Progenitor cell of endocrine pancreas (in vitro differentiated cells): ENCODE measurements around the gene NUCB1. TPM values are rescaled to one million over a fixed set of nuclear protein-coding genes. Genes with fewer than 3 reads are reported as not detected.
"Not testable (repeated sequence)": the region's sequence is repeated elsewhere in the genome, so short reads cannot be mapped to it uniquely, and the experiment has no call there.

ENCODE experiments used
- DNase-seq: peaks from one replicate; pipeline ENCODE4 v3.0.0; 2021; ENCODE audit warnings: low spot score; ENCODE audit not compliant: unreplicated experiment
- H3K27ac Mint-ChIP-seq: 2 replicates; pipeline ENCODE4 v1.8.0; 2021; ENCODE audit warnings: mild to moderate bottlenecking, moderate library complexity, mixed read lengths
- H3K27me3 Mint-ChIP-seq: 2 replicates; pipeline ENCODE4 v1.8.0; 2021; ENCODE audit warnings: mixed read lengths
- H3K36me3 Mint-ChIP-seq: 2 replicates; pipeline ENCODE4 v1.8.0; 2022; ENCODE audit warnings: mixed read lengths; ENCODE audit not compliant: insufficient read depth
- H3K4me1 Mint-ChIP-seq: 2 replicates; pipeline ENCODE4 v1.8.0; 2021; ENCODE audit warnings: low read depth, mixed read lengths
- H3K4me3 Mint-ChIP-seq: 2 replicates; pipeline ENCODE4 v1.8.0; 2021; ENCODE audit warnings: low read depth, mild to moderate bottlenecking, moderate library complexity, mixed read lengths
- H3K9me3 Mint-ChIP-seq: 2 replicates; pipeline ENCODE4 v1.8.0; 2021; ENCODE audit warnings: low read depth, mixed read lengths
- total RNA-seq: library from RNA; stranded (reverse); gene quantifications from 2 replicates; pipeline ENCODE4 v1.2.1, GENCODE V29; 2021
- TF ChIP-seq, protein P1 (sequence below): fragments of 200-600 bp; sonication (generic); IDR thresholded peaks from one replicate; pipeline ENCODE4 v1.5.0; 2021; ENCODE audit warnings: antibody characterized with exemption, mild to moderate bottlenecking; ENCODE audit not compliant: unreplicated experiment

NUCB1 gene
- total RNA-seq, 1 donor from 2014 or later, result 165 TPM

DNA sequence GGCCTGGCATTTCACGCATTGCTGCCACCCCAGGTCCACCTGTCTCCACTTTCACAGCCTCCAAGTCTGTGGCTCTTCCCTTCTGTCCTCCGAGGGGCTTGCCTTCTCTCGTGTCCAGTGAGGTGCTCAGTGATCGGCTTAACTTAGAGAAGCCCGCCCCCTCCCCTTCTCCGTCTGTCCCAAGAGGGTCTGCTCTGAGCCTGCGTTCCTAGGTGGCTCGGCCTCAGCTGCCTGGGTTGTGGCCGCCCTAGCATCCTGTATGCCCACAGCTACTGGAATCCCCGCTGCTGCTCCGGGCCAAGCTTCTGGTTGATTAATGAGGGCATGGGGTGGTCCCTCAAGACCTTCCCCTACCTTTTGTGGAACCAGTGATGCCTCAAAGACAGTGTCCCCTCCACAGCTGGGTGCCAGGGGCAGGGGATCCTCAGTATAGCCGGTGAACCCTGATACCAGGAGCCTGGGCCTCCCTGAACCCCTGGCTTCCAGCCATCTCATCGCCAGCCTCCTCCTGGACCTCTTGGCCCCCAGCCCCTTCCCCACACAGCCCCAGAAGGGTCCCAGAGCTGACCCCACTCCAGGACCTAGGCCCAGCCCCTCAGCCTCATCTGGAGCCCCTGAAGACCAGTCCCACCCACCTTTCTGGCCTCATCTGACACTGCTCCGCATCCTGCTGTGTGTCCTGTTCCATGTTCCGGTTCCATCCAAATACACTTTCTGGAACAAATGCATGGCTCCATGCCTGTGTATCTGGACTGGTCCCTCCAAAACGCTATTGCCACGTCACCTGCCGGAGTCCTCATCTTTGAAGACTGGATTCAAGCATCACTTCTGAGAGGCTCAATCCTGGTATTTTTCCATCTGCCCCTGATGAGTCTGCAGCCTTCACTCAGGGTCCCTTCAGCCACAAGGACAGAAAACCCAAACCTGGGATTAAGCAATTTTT is 22.7 kb downstream of the NUCB1 start:
- no peak for DNase-seq
- peaks cover 10% of the 10 kb centered on the region for H3K36me3 Mint-ChIP-seq
- H3K4me3 Mint-ChIP-seq, result no peak overlapping the region
- TF ChIP-seq, protein P1, sequence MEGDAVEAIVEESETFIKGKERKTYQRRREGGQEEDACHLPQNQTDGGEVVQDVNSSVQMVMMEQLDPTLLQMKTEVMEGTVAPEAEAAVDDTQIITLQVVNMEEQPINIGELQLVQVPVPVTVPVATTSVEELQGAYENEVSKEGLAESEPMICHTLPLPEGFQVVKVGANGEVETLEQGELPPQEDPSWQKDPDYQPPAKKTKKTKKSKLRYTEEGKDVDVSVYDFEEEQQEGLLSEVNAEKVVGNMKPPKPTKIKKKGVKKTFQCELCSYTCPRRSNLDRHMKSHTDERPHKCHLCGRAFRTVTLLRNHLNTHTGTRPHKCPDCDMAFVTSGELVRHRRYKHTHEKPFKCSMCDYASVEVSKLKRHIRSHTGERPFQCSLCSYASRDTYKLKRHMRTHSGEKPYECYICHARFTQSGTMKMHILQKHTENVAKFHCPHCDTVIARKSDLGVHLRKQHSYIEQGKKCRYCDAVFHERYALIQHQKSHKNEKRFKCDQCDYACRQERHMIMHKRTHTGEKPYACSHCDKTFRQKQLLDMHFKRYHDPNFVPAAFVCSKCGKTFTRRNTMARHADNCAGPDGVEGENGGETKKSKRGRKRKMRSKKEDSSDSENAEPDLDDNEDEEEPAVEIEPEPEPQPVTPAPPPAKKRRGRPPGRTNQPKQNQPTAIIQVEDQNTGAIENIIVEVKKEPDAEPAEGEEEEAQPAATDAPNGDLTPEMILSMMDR, result no peak
- no peak overlapping the region for H3K27ac Mint-ChIP-seq
- H3K27me3 Mint-ChIP-seq, result no peaks in the 10 kb centered on the region
- no peaks in the 10 kb centered on the region for H3K4me1 Mint-ChIP-seq
- H3K9me3 Mint-ChIP-seq, result no peaks in the 10 kb centered on the region

DNA sequence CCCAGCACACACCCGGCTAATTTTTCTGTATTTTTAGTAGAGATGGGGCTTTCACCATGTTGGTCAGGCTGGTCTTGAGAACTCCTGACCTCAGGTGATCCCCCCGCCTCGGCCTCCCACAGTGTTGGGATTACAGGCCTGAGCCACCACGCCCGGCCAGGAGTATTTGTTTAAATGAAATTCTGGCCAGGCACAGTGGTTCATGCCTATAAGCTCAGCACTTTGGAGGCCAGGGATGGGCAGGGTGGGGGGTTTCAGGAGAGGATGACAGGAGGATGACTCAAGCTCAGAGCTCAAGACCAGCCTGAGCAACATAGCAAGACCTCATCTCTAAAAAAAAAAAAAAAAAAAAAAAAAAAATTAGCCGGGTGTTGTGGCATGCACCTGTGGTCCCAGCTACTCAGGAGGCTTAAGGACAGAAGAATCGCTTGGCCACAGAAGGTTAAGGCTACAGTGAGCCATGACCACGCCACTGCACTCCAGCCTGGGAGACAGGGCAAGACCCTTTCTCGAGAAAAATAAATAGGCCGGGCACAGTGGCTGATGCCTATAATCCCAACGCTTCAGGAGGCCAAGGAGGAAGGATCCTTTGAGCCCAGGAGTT is 25.2 kb downstream of the NUCB1 start:
- H3K36me3 Mint-ChIP-seq, result peaks cover 6% of the 10 kb centered on the region
- no peaks in the 10 kb centered on the region for H3K27me3 Mint-ChIP-seq
- H3K4me1 Mint-ChIP-seq, result no peaks in the 10 kb centered on the region
- no peak for DNase-seq
- H3K4me3 Mint-ChIP-seq, result no peak overlapping the region
- H3K9me3 Mint-ChIP-seq, result no peaks in the 10 kb centered on the region
- TF ChIP-seq, protein P1, result no peak
- no peak overlapping the region for H3K27ac Mint-ChIP-seq

- not testable (repeated sequence) for H3K27me3 Mint-ChIP-seq, H3K4me1 Mint-ChIP-seq, H3K27ac Mint-ChIP-seq, H3K4me3 Mint-ChIP-seq, H3K9me3 Mint-ChIP-seq, DNase-seq, H3K36me3 Mint-ChIP-seq
Measured at GRCh38 chr19:48925890-48926289, 25.8 kb downstream of the NUCB1 start.

DNA sequence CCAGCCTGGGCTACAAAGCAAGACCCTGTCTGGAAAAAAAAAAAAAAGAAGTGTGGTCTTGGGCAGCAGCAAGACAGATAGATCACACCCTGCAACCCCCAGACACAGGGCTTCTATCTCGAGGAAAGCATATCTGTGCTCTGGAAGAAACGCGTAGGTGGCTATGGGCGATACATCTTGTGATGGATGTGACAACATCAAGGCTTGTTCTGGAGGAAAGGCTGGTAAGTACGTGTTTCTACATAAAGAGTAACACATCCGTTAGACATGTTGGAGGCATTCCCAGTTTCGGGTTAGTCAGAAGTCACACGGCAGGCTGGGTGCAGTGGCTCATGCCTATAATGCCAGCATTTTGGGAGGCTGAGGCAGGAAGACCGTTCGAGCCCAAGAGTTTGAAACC is 26.8 kb downstream of the NUCB1 start:
- TF ChIP-seq, protein P1, result no peak
- H3K9me3 Mint-ChIP-seq, result no peaks in the 10 kb centered on the region
- no peaks in the 10 kb centered on the region for H3K4me1 Mint-ChIP-seq
- DNase-seq, result no peak
- peaks cover 6% of the 10 kb centered on the region for H3K27me3 Mint-ChIP-seq
- H3K27ac Mint-ChIP-seq, result no peak overlapping the region
- peaks cover 3% of the 10 kb centered on the region for H3K36me3 Mint-ChIP-seq
- H3K4me3 Mint-ChIP-seq, result no peak overlapping the region

DNA sequence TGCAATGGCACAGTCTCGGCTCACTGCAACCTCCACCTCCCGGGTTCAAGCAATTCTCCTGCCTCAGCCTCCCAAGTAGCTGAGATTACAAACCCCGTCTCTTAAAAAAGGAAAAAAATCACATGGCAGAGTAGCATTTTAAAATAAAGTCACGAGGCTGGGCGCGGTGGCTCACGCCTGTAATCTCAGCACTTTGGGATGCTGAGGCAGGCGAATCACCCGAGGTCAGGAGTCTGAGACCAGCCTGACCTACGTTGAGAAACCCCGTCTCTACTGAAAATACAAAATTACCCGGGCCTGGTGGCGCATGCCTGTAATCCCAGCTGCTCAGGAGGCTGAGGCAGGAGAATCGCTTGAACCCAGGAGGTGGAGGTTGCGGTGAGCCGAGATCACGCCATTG is 27.6 kb downstream of the NUCB1 start:
- not testable (repeated sequence) for H3K4me3 Mint-ChIP-seq, H3K27me3 Mint-ChIP-seq, DNase-seq, H3K27ac Mint-ChIP-seq, H3K4me1 Mint-ChIP-seq, H3K9me3 Mint-ChIP-seq, H3K36me3 Mint-ChIP-seq

DNA sequence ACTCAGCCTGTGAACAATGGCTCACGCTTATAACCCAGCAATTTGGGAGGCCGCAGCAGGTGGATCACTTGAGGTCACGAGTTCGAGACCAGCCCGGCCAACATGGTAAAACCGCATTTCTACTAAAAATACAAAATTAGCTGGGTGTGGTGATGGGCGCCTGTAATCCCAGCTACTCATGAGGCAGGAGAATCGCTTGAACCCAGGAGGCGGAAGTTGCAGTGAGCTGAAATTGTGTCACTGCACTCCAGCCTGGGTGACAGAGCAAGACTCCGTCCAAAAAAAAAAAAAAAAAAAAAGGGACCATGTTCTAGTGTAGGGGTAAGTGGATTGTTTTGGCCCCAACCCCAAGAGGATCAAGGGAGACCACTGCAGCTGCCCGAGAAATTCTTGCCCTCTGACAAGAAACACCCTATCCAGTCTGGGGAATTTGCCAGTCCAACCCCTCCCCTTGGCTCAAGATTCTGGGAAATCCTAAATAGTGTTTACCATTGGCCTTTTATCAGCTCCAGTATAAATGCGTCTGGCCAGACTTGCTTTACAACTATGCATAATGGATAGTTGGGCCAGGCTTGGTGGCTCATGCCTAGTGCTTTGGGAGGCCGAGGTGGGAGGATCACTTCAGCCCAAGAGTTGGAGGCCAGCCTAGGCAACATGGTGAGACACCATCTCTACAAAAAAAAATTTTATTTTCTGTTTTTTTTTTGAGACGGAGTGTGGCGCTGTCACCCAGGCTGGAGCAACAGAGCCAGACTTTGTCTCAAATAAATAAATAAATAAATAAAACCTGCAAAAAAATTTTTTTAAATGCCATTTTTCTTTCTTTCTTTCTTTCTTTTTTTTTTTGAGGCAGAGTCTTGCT is 28.3 kb downstream of the NUCB1 start:
- Mint-ChIP-seq H3K27me3 (peaks cover 14% of the 10 kb centered on the region), H3K27ac (no peak overlapping the region), H3K4me1 (peaks cover 2% of the 10 kb centered on the region), H3K9me3 (no peaks in the 10 kb centered on the region), H3K36me3 (no peaks in the 10 kb centered on the region), H3K4me3 (no peak overlapping the region)
- DNase-seq, result no peak
- TF ChIP-seq, protein P1, result no peak
